Tongue (tissue), 2 donors: ENCODE data around the gene APOL5. TPM values are rescaled to one million over a fixed set of nuclear protein-coding genes. Genes with fewer than 3 reads are reported as not detected.
"Not testable (repeated sequence)": the region's sequence is repeated elsewhere in the genome, so short reads cannot be mapped to it uniquely, and the experiment has no call there.

Source experiments
- DNase-seq: peaks from one replicate; pipeline ENCODE4 v3.0.0-alpha.2; 2015
- total RNA-seq: library from RNA; depleted of rRNA; stranded (reverse); fragments of >200 nt; gene quantifications from one replicate; pipeline ENCODE4 v1.2.3, GENCODE V29; 2014

APOL5 gene, protein sequence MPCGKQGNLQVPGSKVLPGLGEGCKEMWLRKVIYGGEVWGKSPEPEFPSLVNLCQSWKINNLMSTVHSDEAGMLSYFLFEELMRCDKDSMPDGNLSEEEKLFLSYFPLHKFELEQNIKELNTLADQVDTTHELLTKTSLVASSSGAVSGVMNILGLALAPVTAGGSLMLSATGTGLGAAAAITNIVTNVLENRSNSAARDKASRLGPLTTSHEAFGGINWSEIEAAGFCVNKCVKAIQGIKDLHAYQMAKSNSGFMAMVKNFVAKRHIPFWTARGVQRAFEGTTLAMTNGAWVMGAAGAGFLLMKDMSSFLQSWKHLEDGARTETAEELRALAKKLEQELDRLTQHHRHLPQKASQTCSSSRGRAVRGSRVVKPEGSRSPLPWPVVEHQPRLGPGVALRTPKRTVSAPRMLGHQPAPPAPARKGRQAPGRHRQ
- 0.82 TPM for total RNA-seq

DNA sequence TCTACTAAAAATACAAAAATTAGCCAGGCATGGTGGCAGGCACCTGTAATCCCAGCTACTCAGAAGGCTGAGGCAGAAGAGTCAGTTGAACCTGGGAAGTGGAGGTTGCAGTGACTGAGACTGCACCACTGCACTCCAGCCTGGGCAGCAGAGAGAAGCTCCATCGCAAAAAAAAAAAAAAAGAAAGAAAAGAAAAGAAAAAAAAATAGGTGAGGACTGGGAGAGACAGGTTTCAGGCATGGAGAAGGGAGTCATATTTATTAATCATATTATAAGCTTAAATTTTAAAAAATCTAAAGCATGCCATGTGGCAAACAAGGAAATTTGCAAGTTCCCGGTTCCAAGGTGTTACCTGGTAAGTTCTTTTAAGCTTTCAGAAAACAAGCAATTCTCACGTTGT lies at the start of gene APOL5:
Gene APOL5, plus strand, starts transcription at position 301 of the 400 bp plus-strand sequence. Its CDS starts 0 bp downstream, at position 301.
- DNase-seq: no peak

DNA sequence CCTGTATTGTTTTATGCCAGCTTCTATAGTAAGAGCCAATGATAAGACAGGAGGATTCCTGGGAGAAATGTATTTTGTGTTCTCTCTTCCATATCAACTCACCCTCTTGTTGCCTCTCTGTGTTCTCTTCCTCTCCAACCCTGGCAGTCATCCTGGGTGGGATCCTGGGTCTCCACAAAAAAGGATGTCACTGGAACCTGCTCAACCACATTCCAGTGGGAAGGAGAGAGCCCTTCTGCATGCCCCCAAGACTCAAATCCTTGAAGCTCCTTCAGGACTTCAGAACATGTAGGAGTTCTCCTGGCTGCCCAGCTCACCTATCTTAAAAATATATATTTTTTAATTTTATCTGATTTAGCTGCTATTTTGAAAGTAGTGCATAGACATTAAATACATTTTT lies 43.3 kb upstream of the APOL5 start:
- no peak for DNase-seq

DNA sequence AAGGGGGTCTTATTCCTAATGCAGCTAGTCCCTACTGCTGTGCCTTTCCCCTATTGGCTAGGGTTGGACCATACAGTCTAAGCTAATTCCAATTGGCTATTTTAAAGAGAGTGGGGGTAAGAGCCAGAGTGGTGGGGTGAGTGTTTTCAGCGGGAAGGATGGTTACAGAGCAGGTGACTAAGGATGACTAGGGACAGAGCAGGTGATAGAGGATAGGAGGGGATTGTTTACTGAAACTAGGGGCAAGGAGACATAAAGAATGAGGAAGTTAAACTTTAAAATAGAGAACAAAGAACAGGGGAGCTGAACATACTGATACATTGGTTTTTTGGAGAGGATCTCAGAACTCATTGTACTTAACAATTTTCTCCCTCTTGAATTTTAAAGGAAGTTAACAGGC lies 41.6 kb upstream of the APOL5 start:
- DNase-seq: not testable (repeated sequence)

DNA sequence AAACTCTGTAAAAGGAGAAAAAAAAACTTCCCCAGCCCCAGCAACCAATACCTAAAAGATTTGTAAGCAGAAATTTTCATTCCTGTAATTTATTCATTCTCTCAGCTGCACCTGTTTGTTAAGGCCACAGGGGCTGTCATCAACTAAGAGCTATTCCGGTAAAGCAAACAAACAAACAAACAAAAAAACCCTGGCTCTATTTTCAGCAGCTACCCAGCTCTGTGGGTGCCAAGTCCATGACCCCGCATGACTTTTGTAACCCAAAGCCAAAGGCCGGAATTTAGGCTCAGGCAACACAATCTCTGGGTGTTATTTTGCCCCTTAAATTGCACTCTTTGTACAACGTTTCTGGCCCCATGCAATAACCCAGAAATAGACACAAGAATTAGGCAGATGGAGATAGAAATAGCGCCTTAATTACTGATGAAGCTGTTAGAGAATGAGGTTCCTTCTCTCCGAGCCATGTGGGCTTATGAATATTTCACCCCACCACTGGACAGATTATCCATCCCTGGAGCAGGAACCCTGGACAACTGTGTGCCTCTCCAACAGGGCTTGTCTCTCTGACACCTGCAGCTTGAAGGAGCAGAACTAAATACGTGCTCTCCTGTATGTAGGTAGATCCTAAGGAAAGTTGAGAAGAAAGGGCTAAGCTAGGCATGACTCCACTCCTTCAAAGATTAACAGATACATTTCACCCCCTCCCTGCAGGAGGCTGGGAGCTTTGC lies 40.0 kb upstream of the APOL5 start:
- no peak for DNase-seq

DNA sequence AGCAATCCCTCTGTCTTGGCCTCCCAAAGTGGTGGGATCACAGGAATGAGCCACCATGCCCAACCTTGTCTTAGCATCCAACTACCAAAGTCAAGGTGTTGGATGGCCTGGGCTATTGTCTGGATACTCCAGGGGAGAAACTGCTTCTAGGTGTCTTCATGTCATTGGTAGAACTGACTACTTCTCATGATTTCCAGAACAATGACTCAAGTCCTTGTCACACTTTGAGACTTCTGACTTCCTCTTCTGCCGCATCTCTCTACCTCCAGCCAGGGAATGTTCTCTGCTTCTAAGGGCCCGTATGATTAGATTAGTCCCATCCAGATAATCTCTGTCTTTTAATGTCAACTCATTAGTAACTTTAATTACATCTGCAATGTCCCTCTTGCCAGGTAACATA lies 38.8 kb upstream of the APOL5 start:
- no peak for DNase-seq

DNA sequence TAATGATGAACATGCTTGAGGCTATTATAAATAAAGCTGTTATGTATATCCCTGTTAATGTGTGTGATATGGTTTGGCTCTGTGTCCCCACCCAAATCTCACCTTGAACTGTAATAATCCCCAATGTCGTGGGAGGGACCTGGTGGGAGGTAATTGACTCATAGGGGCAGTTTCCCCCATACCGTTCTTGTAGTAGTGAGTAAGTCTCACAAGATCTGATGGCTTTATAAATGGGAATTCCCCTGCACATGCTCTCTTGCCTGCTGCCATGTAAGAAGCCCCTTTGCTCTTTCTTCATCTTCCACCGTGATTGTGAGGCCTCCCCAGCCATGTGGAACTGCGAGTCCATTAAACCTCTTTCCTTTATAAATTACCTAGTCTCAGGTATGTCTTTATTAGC lies 38.2 kb upstream of the APOL5 start:
- DNase-seq: not testable (repeated sequence)

DNA sequence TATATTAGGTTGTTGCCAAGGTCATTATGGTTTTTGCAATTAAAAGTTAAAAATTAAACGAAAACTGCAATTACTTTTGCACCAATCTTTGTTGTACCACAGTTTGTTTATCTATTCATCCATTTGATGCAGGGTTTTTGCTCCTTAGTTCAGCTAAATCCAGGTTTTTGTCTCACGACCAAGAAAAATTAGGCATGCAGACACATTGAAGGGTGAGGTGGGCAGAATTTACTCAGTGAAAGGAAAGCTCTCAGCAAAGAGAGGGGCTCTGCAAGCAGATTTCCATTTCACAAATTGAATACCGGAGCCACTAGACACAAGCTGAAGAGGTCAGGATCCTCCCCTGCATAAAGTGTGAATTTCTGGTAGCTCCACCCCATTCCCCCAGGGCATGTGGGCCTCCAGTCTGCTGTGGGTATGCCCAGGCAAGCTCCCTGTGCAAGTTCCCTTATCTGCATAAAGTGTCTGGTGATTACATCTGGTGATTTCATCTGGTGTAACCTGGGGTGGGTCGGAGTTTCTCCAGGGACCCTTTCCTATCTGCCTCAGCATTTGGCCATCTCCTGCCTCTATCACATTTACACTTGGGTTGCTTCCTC lies 36.1 kb upstream of the APOL5 start:
- DNase-seq: no peak

DNA sequence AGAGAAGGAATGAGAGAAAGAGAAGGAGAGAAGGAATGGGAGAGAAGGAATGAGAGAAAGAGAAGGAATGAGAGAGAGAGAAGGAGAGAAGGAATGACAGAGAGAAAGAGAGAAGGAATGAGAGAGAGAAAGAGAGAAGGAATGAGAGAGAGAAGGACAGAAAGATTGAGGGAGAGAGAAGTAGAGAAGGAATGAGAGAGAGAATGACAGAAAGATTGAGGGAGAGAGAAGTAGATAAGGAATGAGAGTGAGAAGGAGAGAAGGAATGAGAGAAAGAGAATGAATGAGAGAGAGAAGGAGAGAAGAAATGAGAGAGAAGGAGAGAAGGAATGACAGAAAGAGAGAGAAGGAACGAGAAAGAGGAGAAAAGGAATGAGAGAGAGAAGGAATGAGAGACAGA lies 34.1 kb upstream of the APOL5 start:
- no peak for DNase-seq

DNA sequence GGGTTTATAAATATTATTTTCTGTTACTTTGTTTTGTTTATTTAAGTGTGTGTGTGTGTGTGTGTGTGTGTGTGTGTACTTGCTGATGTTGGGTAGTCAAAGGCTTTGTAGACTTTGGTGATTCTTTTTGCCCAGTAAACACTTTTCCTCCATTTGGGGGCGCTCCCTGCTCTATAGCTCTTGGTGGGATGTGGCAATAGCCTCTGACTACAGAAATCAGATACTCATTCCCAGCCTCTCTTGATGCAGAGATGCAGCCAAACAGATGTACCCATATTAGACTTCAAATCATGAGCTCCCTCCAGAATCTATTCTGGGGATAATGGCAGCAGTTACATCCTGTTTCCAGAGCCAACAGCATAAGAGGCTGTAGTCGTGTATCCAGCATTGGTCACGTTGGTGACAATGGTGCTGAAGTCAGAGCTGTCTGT lies 33.4 kb upstream of the APOL5 start:
- peak; percentile 77 for DNase-seq

DNA sequence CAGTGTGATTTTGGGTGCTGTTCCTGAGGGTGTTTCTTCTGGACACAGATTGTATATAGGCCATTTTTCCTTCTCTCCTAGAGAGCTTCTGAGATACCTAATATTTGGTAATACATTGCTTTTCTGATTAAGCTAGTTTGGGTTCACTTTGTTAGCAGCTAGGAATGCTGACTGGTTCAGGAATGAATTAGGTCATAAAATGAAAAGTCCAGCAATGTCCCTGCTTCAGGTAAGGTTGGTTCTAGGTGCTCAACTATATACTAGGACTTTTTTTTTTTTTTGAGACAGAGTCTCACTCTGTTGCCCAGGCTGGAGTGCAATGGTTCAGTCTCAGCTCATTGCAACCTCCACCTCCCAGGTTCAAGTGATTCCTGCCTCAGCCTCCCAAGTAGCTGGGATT lies 32.9 kb upstream of the APOL5 start:
- DNase-seq: no peak

DNA sequence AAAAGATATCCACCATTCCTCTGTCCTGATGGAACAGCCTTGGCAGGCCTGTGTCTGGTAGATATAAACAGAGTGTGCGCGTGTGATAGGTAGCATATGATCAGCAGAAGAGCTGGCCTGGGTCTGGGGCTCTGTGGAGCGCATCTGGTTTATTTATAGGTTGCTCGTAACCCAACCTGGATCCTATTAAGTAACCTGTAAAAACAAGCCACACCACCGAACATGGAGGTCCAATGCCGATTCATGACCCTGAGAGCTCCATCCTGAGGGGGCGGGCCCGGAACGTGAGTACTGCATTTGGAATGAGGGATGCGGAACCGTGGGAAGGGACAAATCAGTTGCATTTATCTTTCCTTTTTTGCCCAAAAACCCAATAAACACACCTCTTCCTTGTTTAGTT lies 31.9 kb upstream of the APOL5 start:
- DNase-seq: no peak

DNA sequence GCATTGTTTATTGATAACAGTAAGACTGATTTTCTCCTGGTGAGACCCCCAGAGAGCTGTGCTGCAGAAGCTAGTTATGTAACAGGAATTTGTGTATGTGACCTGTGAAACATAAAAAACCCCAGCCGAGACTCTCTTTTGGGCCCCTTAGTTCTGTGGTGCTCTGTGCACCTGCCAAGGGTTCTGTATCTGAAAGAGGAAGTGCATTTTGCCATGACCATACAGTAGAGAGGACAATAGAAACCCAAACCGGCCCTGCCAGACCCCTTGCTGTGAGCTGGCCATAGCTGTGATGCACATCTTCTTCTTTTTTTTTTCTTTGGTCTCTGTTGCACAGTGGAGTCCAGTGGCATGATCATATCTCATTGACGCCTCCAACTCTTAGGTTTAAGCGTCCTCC lies 31.4 kb upstream of the APOL5 start:
- no peak for DNase-seq

DNA sequence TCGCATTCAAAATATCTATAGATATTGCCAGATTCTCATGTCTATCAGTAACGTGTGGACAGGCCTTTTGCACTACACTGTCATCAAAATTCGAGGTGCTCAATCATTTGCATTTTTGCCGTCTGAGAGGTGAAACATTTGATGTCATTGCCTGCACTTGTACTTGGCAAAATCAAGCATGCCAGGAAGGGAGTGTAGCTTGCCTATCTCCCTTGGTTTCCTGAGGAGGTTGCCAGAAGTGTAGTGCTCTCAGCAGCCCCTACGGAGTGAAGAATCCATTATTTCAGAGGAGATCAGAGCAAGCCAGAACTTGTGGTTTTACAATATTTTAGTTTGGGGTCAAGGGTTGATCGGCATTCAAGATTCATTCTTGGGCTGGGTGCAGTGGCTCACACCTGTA lies 30.2 kb upstream of the APOL5 start:
- no peak for DNase-seq

DNA sequence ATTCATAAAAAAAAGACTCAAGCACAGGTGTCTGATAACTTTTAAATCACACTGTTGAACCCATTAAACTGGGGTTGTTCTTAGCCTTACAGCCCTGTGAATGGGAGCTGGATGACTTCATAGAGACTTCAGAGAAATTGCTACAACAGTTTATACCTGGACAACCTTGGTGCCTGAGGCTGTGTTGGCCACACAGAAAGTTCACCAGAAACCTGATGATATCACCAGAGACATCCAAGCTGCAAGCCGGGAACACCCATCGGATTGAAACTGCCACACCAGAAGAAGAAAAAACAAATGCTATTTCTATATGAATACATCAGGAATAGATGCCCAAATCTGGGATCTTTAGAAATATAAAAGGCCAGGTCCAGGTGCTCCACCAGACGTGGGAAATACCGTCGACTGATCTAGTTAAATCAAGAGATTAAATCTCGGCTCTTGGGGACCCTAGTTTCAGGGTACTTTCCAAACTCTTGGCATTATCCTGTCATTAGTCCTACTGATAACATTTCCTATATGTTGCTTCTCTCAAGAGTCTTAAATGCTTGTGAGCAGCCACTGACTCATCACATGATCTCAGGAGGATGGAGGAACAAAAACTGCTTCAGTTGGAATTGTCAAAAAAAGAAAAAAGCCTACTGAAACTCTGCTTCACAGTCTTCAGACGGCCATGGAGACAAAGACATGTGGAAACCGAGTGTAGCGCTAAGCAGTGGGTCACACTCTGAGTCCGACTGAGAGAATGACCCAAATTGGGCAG lies 28.6 kb upstream of the APOL5 start:
- DNase-seq: no peak

DNA sequence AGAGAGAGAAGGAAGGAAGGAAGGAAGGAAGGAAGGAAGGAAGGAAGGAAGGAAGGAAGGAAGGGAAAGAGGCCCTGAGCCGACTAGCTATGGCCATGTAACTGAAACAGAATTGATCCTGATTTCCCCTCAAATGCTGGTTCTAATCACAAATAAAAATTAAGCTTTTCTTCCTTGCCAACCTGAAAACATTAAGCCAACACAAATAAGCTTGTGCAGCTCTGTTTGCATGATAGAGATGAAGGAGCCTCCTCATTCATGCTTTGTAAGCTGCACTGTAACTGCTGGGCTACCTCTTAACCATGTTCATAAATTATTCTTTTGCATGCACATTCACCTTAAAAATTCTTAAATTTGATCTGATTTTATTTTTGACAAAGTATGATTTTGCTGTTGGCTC lies 27.7 kb upstream of the APOL5 start:
- no peak for DNase-seq

DNA sequence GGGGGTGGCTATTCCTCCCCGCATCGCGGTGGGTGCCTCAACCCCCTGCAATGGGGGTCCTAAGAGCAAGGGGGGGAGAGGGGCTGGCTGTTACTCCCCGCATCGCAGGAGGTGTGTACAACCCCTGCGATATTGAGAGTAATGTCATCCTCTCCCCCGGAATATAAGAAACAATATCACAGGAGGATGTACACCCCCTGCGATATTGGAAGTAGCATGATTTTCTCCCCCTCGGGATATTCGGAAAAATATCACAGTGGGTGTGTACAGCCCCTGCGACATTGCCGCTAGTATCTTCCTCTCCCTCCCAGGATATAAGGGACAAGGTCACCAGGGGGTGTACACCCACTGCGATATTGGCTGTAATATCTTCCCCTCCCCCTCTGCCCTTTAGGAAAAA lies 22.5 kb upstream of the APOL5 start:
- DNase-seq: no peak

DNA sequence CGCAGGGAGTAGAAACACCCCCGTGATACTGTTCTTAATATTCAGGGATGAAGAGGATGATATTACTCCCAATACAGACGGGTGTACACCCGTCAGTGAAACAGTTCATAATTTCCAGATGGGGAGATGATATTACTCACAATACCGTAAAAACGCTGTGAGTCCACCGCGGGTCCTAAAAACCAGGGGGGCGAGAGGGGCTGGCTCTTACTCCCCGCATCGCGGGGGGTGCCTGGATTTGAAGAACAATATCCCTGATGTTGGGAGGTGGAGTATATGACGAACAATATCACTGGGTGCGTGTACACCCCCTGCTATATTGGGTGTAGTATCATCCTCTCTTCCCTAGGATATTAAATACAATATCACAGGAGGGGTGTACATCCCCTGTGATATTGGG lies 20.5 kb upstream of the APOL5 start:
- no peak for DNase-seq

DNA sequence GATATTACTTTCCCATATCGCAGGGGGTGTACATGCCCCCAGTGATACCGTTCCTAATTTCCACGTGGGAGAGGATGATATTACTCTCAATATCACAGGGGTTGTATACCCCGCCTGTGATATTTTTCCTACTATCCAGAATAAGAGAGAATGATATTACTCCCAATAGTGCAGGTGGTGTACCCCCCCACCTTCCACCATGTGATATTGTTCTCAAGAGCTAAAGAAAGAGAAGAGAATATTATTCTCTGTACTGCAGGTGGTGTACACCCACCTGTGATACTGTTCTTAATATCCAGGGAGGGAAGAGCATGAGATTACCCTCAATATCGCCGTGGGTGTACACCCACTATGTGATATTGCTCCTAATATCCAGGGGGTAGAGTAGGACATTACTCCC lies 17.8 kb upstream of the APOL5 start:
- not testable (repeated sequence) for DNase-seq

DNA sequence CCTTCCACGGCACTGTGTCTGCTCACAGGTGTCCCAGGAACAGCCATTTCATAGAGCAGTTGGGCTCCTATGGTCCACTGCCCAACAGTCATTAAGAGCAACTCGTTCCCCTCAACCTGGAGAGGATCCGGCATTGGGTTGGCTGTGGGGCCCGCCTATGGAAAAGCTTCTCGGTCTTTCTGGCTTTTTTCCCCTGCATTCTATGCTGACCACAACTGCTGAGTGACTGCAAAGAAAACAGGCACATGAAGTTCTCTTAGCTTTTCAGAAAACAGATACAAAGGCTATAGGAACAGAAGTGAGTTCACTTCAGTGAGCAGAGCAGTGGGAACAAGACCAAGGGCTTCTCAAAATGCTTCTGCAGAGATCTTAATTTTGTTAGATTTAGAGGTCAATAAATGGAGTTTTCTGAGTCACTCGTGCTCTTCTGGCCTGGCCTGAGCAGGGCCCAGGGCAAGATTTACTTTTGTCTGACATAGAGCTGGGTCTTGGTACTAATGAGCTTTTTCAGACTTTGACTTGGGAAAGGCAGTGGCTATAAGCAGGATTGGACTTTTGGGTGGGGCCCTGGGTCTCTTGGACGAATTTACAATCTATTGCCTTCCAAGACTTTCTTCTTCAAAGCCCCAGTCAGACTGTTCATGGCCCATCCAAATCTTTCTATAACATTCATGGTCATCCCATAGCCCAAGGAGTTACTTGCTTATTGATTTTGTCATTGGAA lies 13.6 kb upstream of the APOL5 start:
- DNase-seq: no peak

DNA sequence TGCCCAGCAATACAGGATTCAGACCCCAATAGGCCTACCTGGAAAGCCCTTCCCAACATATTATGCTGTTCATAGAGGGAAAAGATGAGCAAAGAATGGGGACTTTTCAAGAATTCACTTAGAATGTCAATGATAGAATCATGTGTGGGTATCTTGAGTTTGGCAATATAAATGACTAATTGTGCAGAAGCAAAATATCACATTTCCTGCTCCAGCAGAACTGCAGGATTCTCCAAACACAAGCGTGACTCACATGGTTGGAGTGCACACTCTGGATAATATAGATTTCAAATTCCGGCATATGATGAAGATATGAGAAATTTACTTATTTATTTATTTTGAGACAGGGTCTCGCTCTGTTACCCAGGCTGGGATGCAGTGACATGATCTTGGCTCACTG lies 12.5 kb upstream of the APOL5 start:
- DNase-seq: no peak

DNA sequence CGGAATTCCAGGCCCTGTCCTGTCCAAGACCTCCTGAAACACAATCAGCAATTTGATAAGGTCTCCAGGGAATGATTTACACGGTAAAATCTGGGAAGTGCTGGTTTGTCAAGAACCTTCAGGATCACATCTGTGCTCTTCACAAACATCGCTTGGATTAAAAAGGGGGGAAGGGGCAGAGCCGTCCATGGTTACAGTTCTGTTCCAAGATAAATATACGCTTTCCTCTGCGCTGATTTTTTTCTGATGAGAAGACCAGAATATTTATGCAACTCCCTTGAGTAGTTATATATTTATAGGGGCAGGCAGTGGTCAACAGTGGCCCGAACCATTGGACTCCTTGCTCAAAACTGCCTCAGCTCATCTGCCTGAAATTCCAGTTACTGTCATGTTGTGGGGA lies 9.2 kb upstream of the APOL5 start:
- DNase-seq: peak; percentile 28

DNA sequence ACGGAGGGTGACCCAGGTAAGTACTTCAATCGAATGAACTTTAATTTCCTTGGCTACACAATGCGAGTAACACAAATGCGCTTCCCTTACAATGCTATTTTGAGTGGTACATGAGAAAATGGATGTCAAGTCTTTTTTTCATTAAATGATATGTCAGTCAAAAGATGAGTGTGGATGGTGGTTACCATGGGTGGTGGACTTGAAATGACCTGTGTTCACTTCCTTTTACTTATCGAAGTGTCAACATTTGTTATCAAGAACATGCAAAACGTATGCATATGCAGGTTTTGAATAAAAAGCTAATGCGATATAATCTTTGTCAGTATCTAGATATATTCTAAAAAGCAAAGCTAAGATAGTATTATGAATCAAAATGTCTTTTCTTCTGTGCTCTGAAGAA lies 8.8 kb upstream of the APOL5 start:
- DNase-seq: no peak
